Keratinocyte (primary cell): ENCODE measurements around the gene SUSD6. TPM values are rescaled to one million over a fixed set of nuclear protein-coding genes. Genes with fewer than 3 reads are reported as not detected.

Experiments used
- DNase-seq: peaks from one replicate; pipeline ENCODE4 v3.0.0-alpha.2; 2011; ENCODE audit warnings: low read depth, missing footprints, low spot score
- FAIRE-seq: peaks from 2 replicates; lab custom pipeline; 2011; peaks lifted over from hg19 to GRCh38; lab: Jason Lieb, UNC
- H2AFZ ChIP-seq: 2 replicates; pipeline ENCODE4 v1.6.0; 2012; ENCODE audit warnings: low read length, control low read depth, inconsistent platforms; ENCODE audit not compliant: control insufficient read depth
- H3K27ac ChIP-seq: 2 replicates; pipeline ENCODE4 v1.5.1; 2011; ENCODE audit warnings: low read length; ENCODE audit not compliant: control insufficient read depth, insufficient read depth
- H3K27me3 ChIP-seq: 3 replicates; pipeline ENCODE4 v1.6.0; 2011; ENCODE audit warnings: low read length; ENCODE audit not compliant: control insufficient read depth, insufficient read depth; ENCODE audit errors: extremely low read depth
- H3K36me3 ChIP-seq, 2 experiments: 2 replicates in 1 of 2; 3 replicates in 1 of 2; pipeline ENCODE4 v1.5.1; 2011; ENCODE audit warnings: low read length in 2 of 2, mild to moderate bottlenecking in 1 of 2; ENCODE audit not compliant: control insufficient read depth in 2 of 2, insufficient read depth in 2 of 2; ENCODE audit errors: extremely low read depth in 1 of 2
- H3K4me1 ChIP-seq: 3 replicates; pipeline ENCODE4 v1.5.1; 2011; ENCODE audit warnings: low read length; ENCODE audit not compliant: control insufficient read depth, insufficient read depth; ENCODE audit errors: extremely low read depth
- H3K4me2 ChIP-seq: 3 replicates; pipeline ENCODE4 v1.6.0; 2011; ENCODE audit warnings: low read depth, low read length; ENCODE audit not compliant: control insufficient read depth, insufficient read depth; ENCODE audit errors: extremely low read depth
- H3K4me3 ChIP-seq, 3 experiments: fragments of 200-600 bp in 1 of 3; sonication (generic) in 1 of 3; 2 replicates in 2 of 3; 3 replicates in 1 of 3; pipeline ENCODE4 v1.5.1; 2011 to 2016; ENCODE audit warnings: low read length in 3 of 3, mild to moderate bottlenecking in 3 of 3, control low read depth in 2 of 3, inconsistent platforms in 1 of 3, low read depth in 1 of 3, mixed read lengths in 1 of 3, mixed run types in 1 of 3, moderate library complexity in 1 of 3; ENCODE audit not compliant: control insufficient read depth in 2 of 3, insufficient read depth in 2 of 3; ENCODE audit errors: extremely low read depth in 1 of 3
- H3K79me2 ChIP-seq: 2 replicates; pipeline ENCODE4 v1.6.0; 2012; ENCODE audit warnings: low read length; ENCODE audit not compliant: control insufficient read depth, insufficient read depth
- H3K9ac ChIP-seq: 3 replicates; pipeline ENCODE4 v1.6.0; 2011; ENCODE audit warnings: low read length; ENCODE audit not compliant: control insufficient read depth, insufficient read depth; ENCODE audit errors: extremely low read depth
- H3K9me1 ChIP-seq: 3 replicates; pipeline ENCODE4 v1.6.0; 2011; ENCODE audit warnings: low read length; ENCODE audit not compliant: control insufficient read depth, insufficient read depth; ENCODE audit errors: extremely low read depth
- H3K9me3 ChIP-seq: 2 replicates; pipeline ENCODE4 v1.5.1; 2012; ENCODE audit warnings: low read depth, low read length; ENCODE audit not compliant: control insufficient read depth
- H4K20me1 ChIP-seq: 3 replicates; pipeline ENCODE4 v1.6.0; 2011; ENCODE audit warnings: low read length; ENCODE audit not compliant: control insufficient read depth, insufficient read depth; ENCODE audit errors: extremely low read depth
- CTCF ChIP-seq, 3 experiments: IDR thresholded peaks in 1 of 3; conservative IDR thresholded peaks in 1 of 3; optimal IDR thresholded peaks in 1 of 3; 2 replicates in 2 of 3; 3 replicates in 1 of 3; pipeline versions ENCODE3 to v1.5.1; 2011; ENCODE audit warnings: low read length in 3 of 3, mild to moderate bottlenecking in 3 of 3, moderate library complexity in 2 of 3, control low read depth in 1 of 3, inconsistent platforms in 1 of 3; ENCODE audit not compliant: insufficient read depth in 2 of 3; ENCODE audit errors: extremely low read depth in 1 of 3
- EZH2 ChIP-seq: IDR thresholded peaks from one replicate; pipeline ENCODE4 v1.6.1; 2012; ENCODE audit warnings: inconsistent platforms, mild to moderate bottlenecking, low read length, moderate library complexity
- dilution Hi-C: fragments of 300-500 bp; cut with MboI; formaldehyde crosslinking; loops from one replicate; pipeline ENCODE4 v1.7.0; 2020; ENCODE audit warnings: low sequenced_read_pairs; ENCODE audit not compliant: extremely low pct_ligation_motif_present
- polyA plus RNA-seq, 5 experiments: library from polyadenylated mRNA; depleted of rRNA in 3 of 5; stranded (reverse) in 3 of 5; stranded (forward) in 1 of 5; unstranded in 1 of 5; fragments of >200 nt; gene quantifications; 1 replicate in 1 of 5; 2 replicates in 3 of 5; 3 replicates in 1 of 5; pipeline versions ENCODE4 v1.2.1 to v1.2.3, GENCODE V29; 2011 to 2012; ENCODE audit warnings: missing spikeins in 2 of 5, low read depth in 1 of 5, low replicate concordance in 1 of 5

The SUSD6 gene
- polyA plus RNA-seq, 1 donor (not counting 4 experiments of a cell fraction or from before 2014, with no cell fraction given), result 10.5 TPM

- no peak overlapping the region for H2AFZ ChIP-seq
- no peak overlapping the region for H3K27ac ChIP-seq
- no peaks in the 10 kb centered on the region for H4K20me1 ChIP-seq
- no peak overlapping the region for H3K4me3 ChIP-seq
- H3K4me2 ChIP-seq, result peak overlapping the region; percentile 12
- H3K27me3 ChIP-seq, result no peaks in the 10 kb centered on the region
- H3K9ac ChIP-seq, result no peak overlapping the region
- no peak for FAIRE-seq
- H3K9me3 ChIP-seq, result no peaks in the 10 kb centered on the region
- TF ChIP-seq CTCF (optimal IDR thresholded peaks at IDR 0.05 in 1 of 3, IDR thresholded peaks at IDR 0.05 in 1 of 3, conservative IDR thresholded peaks at IDR 0.05 in 1 of 3; ENCODE audit: extremely low read depth in 1 of 3, insufficient read depth in 2 of 3, low read length in 3 of 3) (no peak), EZH2 (no peak)
- peaks cover 2% of the 10 kb centered on the region for H3K9me1 ChIP-seq
- DNase-seq, result no peak
- H3K36me3 ChIP-seq, result peaks cover 0 to 1% of the 10 kb centered on the region in 2 experiments
- H3K4me1 ChIP-seq, result peaks cover 30% of the 10 kb centered on the region
- dilution Hi-C loops, result no loop called here
- peaks cover 35% of the 10 kb centered on the region for H3K79me2 ChIP-seq
These were observed 84.8 kb downstream of the SUSD6 start for GRCh38 chr14:69696204-69696527.

- H4K20me1 ChIP-seq, result no peaks in the 10 kb centered on the region
- H3K36me3 ChIP-seq, result no peaks in the 10 kb centered on the region
- H3K9me3 ChIP-seq, result no peaks in the 10 kb centered on the region
- dilution Hi-C loops, result no loop called here
- FAIRE-seq (no peak), DNase-seq (no peak)
- H3K4me2 ChIP-seq, result no peak overlapping the region
- no peaks in the 10 kb centered on the region for H3K27me3 ChIP-seq
- H3K9ac ChIP-seq, result no peak overlapping the region
- H3K4me3 ChIP-seq, result no peak overlapping the region
- TF ChIP-seq EZH2 (no peak), CTCF (optimal IDR thresholded peaks at IDR 0.05 in 1 of 3, IDR thresholded peaks at IDR 0.05 in 1 of 3, conservative IDR thresholded peaks at IDR 0.05 in 1 of 3; ENCODE audit: extremely low read depth in 1 of 3, insufficient read depth in 2 of 3, low read length in 3 of 3) (no peak)
- H3K4me1 ChIP-seq, result peaks cover 30% of the 10 kb centered on the region
- peaks cover 31% of the 10 kb centered on the region for H3K79me2 ChIP-seq
- no peak overlapping the region for H3K27ac ChIP-seq
- H3K9me1 ChIP-seq, result peaks cover 2% of the 10 kb centered on the region
- H2AFZ ChIP-seq, result no peak overlapping the region
These were observed 85.5 kb downstream of the SUSD6 start for GRCh38 chr14:69696633-69697557.
